GM13977 (cell line): ENCODE measurements around the gene PDK1.

Experiments used
- DNase-seq: peaks from one replicate; pipeline ENCODE4 v3.0.0; 2012; ENCODE audit warnings: low spot score
- CTCF ChIP-seq: IDR thresholded peaks from 2 replicates; pipeline ENCODE4 v1.5.1; 2012; ENCODE audit warnings: mild to moderate bottlenecking, control low read depth; ENCODE audit not compliant: insufficient read depth; ENCODE audit errors: extremely low read depth, missing control alignments
- in situ Hi-C: fragments of 300-500 bp; cut with MboI; formaldehyde crosslinking; loops from one replicate; pipeline ENCODE4 v1.12.0; 2022; ENCODE audit warnings: low sequenced_read_pairs, low pct_unique_long_range_greater_than_20kb, mixed read lengths, inconsistent platforms; ENCODE audit not compliant: unreplicated experiment

Gene PDK1

GRCh38 chr2:172617115-172617514, 61.2 kb downstream of the PDK1 start:
- in situ Hi-C loops = no loop called here
- no peak for TF ChIP-seq CTCF
- no peak for DNase-seq

- no peak for DNase-seq
- in situ Hi-C loops = no loop called here
- no peak for TF ChIP-seq CTCF
Measured at GRCh38 chr2:172623249-172623965, 67.5 kb downstream of the PDK1 start.

- no peak for DNase-seq
- in situ Hi-C loops = no loop called here
- no peak for TF ChIP-seq CTCF
Measured at GRCh38 chr2:172624996-172625395, 69.1 kb downstream of the PDK1 start.

GRCh38 chr2:172627181-172627580, 71.3 kb downstream of the PDK1 start:
- TF ChIP-seq CTCF = no peak
- DNase-seq = no peak
- in situ Hi-C loops = no loop called here

GRCh38 chr2:172628085-172628484, 72.2 kb downstream of the PDK1 start:
- in situ Hi-C loops = no loop called here
- TF ChIP-seq CTCF = no peak
- no peak for DNase-seq

- no peak for TF ChIP-seq CTCF
- DNase-seq = no peak
- in situ Hi-C loops = no loop called here
Measured at GRCh38 chr2:172629586-172629985, 73.7 kb downstream of the PDK1 start.
